Urinary bladder (tissue), 4 donors: ENCODE results near the gene PISD. TPM values are rescaled to one million over a fixed set of nuclear protein-coding genes. Genes with fewer than 3 reads are reported as not detected.
A peak's percentile ranks its signal among the peaks of the same experiment; 100 is the strongest.

Source experiments
- DNase-seq: peaks from one replicate; pipeline ENCODE4 v3.0.0-alpha.2; 2015; ENCODE audit errors: extremely low spot score
- H3K27ac ChIP-seq: one replicate; pipeline ENCODE4 v1.5.1; 2013; ENCODE audit warnings: low read depth, mild to moderate bottlenecking, moderate library complexity
- H3K36me3 ChIP-seq: one replicate; pipeline ENCODE4 v1.6.1; 2013; ENCODE audit warnings: mild to moderate bottlenecking, moderate library complexity; ENCODE audit not compliant: insufficient read depth
- H3K4me1 ChIP-seq: one replicate; pipeline ENCODE4 v1.6.1; 2013; ENCODE audit warnings: mild to moderate bottlenecking, moderate library complexity; ENCODE audit not compliant: insufficient read depth
- H3K4me3 ChIP-seq: one replicate; pipeline ENCODE4 v1.5.1; 2013; ENCODE audit warnings: low read depth, low read length
- WGBS: extraction: QIAGEN DNeasy Blood & Tissue Kit; methylation state at CpG from one replicate; pipeline ENCODE4 v1.1.7; 2013; 5-methylcytosine and 5-hydroxymethylcytosine counted together
- polyA plus RNA-seq: library from polyadenylated mRNA; stranded (reverse); fragments of 200-250 nt; gene quantifications from one replicate; pipeline ENCODE4 v1.2.3, GENCODE V29; 2013
- total RNA-seq: library from RNA; depleted of rRNA; stranded (reverse); fragments of >200 nt; gene quantifications from one replicate; pipeline ENCODE4 v1.2.3, GENCODE V29; 2014
- donor health status: healthy with polysubstance abuse.
- donor health status: healthy.

The PISD gene
- total and polyA plus RNA-seq, 2 donors = 20.1 to 22.6 TPM

DNA sequence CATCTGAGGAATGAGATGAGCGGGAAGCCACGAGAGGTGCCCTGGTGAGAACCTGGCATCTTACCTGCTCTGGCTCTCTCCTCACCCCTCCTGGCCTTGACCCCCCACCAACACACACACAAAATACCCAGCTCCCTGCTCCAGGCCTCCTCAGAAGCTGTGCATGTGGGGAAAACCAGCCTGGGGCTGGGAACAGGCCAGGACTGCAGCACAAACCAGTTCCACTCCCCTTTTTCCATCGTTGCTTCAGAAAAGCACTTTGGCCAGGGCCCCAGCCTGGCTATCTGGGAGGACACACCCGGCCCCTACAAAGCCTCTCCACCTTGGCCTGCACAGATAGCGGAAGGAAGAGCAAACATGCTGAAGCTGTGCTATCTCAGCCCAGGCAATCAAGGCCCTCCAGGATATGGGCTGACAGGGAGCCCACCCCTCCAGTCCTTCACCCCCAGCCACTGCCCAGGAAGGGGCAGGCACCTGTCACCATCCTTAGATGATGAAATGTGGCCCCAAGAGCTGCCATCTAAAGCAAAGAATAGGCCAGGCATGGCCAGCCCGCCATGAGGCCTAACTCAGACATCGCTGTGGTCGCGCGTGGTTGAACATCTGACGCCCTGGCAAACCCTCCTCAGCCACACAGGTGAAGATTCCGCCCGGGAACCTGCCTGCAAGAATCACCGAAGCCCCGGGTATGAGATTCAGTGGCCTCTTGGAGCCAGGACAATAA is 35.4 kb downstream of the PISD start:
- Histone ChIP-seq H3K4me1 (peaks cover 2% of the 10 kb centered on the region), H3K4me3 (no peak overlapping the region), H3K27ac (no peak overlapping the region), H3K36me3 (no peaks in the 10 kb centered on the region)
- WGBS = 78% methylated on average over 15 of the region's 15 CpGs
- DNase-seq = no peak

DNA sequence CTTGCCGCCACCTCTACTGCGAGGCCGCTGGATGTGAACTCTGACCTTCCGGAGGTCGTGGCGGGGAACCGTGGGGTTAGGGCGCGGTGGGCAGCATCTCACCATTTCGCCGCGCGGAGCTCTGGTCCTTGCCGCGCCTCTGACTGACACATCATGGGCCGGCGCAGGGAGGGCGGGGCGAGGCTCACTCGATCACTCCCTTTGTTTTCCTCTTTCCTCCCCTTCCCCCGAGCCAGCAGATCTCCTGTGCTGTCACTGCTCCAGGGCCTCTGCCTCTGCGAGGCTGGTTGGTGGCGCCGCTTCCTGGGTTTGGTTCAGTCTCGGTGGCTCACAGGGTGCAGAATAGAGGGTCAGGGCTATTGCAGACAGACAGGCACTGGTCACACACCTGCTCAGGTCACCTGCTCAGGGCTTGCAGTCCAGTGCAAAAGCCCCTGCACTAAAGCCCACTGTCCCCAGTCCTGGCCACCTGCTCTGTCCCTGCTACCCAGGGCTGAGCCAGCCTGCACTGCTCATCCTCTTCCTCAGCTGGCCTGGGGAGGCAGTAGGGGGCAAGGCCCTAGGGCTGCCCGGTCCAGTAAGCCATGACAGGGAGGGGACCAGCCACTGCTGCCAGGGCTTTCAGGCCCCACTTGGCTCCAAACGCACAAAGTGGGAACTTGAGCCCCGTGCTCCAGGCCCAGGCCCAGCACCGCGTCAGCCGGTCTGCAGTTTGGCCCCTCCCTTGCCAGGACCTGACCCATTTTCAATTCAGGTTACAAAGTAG is 36.2 kb downstream of the PISD start:
- no peak overlapping the region for H3K27ac ChIP-seq
- DNase-seq = peak; percentile 52
- H3K4me3 ChIP-seq = no peak overlapping the region
- no peaks in the 10 kb centered on the region for H3K36me3 ChIP-seq
- H3K4me1 ChIP-seq = peaks cover 2% of the 10 kb centered on the region
- WGBS = 31% methylated on average over 31 of the region's 31 CpGs

DNA sequence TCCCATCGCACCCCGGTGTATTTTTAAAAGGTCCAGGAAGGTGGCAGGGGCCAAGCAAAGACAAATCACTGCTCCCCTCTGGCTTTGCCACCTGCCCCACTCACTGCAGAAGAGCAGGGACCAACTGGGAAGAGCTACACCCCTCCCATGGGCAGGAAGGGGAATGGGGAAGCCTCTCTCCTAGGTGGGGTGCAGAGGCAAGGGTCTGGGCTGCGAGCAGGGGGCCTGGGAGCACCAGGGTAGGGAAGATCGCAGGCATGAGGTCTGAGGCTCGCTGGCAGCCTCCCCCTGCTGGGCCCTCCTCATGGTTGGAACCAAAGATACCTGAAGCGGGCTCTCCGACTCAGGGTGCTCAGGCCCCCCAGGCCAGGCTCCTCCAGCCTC is 36.8 kb downstream of the PISD start:
- 87% methylated on average over 7 of the region's 7 CpGs for WGBS
- Histone ChIP-seq H3K27ac (no peak overlapping the region), H3K36me3 (no peaks in the 10 kb centered on the region), H3K4me3 (no peak overlapping the region), H3K4me1 (peaks cover 2% of the 10 kb centered on the region)
- DNase-seq = no peak

DNA sequence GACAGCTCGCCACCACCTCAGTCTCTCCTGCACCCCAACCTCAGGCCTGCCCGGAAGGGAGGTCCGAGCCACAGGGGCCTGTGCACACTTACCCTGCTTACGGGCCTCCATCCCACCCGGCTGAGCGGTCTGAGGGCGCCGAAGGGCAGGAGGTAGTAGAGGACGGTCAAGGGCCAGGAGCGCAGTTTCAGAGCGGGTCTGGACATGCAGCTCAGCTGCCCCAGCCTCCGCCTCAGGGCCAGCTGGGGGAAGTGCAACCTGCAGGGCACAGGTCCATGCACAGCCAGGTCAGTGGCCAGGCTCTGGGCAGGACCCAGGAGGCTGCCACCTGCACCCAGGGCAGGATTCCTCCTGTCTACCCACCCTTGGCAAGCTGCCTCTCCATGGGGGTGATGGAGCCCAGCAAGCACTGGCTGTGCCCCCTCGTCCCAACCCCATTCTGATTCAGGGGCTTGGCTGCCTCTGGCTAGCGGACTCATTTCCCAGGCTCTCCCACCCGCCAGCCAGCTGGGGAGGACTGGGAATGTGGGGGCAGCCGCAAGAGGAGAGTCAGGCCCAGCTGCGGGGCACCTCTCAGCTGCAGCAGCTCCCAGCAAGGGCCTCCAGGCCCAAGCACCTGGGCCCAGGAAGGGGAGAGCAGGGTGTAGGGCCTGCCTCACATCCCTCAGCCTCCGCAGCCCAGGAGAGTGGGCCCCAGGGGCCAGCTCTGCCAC is 38.3 kb downstream of the PISD start:
- no peak for DNase-seq
- Histone ChIP-seq H3K4me3 (no peak overlapping the region), H3K4me1 (no peaks in the 10 kb centered on the region), H3K27ac (no peak overlapping the region), H3K36me3 (no peaks in the 10 kb centered on the region)
- 92% methylated on average over 18 of the region's 18 CpGs for WGBS

DNA sequence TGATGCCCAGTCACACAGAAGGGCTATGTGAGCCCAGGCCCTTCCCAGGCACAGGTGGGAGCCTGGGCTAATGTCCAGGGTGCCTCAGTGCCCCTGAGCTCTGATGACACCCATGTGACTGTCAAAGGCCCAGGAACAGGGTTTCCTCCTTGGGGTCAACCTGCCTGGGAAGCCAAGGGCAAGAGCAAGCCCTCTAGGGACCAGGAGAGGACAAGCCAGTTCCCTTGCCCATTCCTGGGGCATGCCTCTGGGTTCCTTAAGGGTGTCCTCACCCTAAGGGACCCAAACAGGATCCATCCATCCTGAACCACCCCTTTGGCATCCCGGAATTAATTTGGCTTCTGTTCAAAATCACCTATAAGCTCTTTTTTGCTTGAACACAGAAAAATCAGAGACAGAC is 39.0 kb downstream of the PISD start:
- Histone ChIP-seq H3K4me3 (no peak overlapping the region), H3K4me1 (no peaks in the 10 kb centered on the region), H3K36me3 (no peaks in the 10 kb centered on the region), H3K27ac (no peak overlapping the region)
- DNase-seq = no peak
- 98% methylated on average over 1 of the region's 1 CpG for WGBS

DNA sequence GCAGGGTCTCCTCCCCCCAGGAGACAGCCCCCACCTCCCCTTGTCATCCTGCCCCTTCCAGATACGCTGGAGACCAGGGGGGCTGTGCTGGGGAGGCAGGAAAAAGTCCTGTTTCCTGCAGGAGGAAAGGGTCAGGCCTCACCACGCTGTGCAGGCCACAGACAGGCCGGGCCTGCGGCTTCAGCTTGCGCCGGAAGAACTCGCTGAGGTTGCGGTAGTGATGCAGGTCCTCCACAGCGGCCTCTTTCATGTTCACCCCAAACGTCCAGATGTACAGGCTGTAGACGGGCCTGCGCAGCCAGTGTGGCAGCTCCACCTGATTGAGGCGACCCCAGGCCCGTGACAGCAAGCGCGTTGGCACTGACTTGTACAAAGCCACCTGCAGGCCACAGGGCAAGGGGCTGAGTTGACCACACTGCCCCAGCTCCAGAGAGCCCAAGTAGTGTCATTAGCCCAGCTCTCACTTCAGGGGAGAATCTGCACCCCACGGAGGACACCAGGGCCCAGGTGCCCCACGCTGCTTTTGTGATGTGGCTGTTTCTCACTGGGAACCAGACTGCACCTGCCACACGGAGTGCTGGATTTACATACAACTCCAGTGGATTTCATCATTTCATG is 40.4 kb downstream of the PISD start:
- H3K4me1 ChIP-seq = no peaks in the 10 kb centered on the region
- WGBS = 89% methylated on average over 19 of the region's 19 CpGs
- H3K4me3 ChIP-seq = no peak overlapping the region
- H3K36me3 ChIP-seq = no peaks in the 10 kb centered on the region
- no peak for DNase-seq
- H3K27ac ChIP-seq = no peak overlapping the region

DNA sequence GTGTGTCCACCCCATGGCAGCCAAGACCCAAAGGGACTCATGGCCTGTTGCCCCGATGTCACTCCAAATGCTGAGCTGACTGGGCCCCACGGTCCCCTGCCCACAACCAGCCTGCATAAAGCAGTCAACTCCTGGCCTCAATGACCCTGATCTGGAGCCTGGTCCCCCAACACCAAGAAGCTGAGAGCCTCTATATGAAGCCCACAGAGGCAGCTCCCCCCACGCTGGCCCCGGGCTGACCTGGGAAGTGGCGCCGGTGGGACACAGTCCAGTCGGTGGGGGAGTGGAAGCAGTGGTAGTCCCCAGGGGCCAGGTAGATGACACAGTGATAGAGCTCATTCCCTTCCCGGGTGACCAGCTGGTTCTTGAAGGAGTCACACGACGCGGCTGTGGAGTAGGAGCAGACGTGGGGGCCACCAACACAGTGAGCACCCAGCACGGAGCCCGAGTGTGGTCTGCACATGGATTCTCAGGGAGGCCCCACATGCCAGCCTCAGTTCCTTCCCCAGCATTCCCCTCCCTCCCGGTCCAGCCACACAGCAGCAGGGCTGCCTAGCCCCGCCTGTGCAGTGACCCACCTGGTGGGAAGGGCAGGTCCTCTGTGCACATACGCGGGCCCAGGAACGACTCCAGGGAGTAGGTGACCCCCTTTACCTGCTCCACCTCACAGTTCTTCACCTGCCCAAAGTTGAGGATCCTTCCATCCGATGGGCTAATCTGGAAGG is 41.1 kb downstream of the PISD start:
- Histone ChIP-seq H3K36me3 (no peaks in the 10 kb centered on the region), H3K27ac (no peak overlapping the region), H3K4me3 (no peak overlapping the region), H3K4me1 (no peaks in the 10 kb centered on the region)
- 85% methylated on average over 20 of the region's 20 CpGs for WGBS
- no peak for DNase-seq

DNA sequence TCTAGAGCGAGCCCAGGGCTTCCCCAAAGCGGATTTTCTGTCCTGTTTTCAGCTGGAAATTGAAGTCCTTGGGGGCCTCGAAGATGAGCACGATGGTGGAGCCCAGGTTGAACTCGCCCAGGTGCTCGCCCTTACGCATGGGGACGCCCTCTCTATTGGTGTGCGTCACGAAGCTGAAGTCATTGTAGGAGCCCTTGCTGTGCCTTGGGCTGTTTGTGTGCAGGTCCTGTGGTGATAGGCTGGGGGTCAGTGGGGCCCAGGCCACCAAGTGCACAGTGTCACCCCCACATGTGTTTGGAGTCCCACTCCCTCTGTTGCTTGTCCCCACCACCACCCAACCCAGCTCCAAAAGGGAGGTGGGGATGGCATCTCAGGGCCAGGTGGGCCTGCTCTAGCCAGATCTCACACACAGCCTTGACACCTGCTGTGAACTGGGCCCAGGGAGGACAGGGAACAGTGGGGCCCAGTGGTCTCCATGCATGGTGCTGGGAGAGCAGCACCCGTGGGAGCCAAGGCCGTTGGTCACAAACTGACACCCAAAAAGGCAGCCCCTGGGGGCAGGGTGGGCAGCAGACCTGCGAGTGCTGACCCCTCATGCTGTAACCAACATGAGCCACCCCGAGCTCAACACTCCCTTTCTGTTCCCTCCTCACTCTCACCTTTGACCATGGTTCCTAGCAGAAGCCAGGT is 42.3 kb downstream of the PISD start:
- H3K4me1 ChIP-seq = no peaks in the 10 kb centered on the region
- H3K36me3 ChIP-seq = no peaks in the 10 kb centered on the region
- H3K27ac ChIP-seq = no peak overlapping the region
- WGBS = 92% methylated on average over 14 of the region's 14 CpGs
- no peak overlapping the region for H3K4me3 ChIP-seq
- no peak for DNase-seq

DNA sequence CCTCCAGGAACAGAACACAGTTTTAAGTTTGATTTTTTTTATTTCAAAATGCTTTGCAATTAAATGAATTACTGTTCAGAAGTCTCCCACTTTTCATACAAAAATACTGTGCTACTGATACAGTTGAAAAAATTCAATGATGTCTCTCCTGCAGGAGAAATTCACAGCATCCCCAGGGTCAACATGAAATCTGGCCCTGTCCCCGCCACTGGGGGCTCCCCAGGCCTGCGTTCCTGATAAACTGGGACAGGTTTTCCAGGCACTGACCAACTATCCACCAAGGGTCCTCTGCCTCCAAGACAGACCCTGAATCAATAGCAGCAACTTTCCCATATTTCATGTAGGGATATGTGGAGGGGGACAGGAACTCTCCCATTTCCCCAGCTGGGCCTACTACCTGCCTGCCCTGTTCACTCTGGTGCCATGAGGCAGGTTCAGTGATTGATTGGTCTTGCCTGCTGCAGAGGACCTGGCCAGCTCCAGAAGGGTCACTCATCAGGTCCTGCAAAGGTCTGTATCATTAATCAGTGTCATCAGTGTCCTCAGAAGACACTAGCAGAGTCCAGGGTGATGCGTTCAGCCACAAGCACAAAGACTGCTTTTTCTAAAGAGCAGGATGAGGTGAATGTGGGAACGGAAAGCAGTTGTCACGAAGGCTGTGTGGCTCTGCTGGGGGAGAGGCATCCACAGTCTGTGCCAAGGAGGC is 43.4 kb downstream of the PISD start:
- DNase-seq = no peak
- Histone ChIP-seq H3K36me3 (no peaks in the 10 kb centered on the region), H3K4me1 (no peaks in the 10 kb centered on the region), H3K4me3 (no peak overlapping the region), H3K27ac (no peak overlapping the region)
- 83% methylated on average over 5 of the region's 5 CpGs for WGBS

DNA sequence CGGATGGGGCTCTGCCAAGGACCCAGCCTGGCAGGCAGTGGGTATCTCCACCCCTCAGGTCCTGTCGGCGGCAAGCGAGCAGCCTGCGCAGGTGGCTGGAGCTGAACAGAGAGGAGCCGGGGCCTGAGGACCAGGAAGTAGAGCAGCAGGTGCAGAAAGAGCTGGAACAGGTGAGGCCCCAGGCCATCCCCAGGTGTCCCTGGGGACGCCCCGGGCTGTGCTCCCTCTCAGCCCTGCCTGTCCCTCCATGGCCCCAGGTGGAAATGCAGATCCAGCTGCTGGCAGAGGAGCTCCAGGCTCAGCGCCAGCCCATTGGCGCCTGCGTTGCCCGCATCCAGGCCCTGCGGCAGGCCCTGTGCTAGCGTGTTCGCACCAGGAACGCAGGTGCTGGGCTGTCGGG is 44.0 kb downstream of the PISD start:
- Histone ChIP-seq H3K4me3 (no peak overlapping the region), H3K36me3 (no peaks in the 10 kb centered on the region), H3K4me1 (no peaks in the 10 kb centered on the region), H3K27ac (no peak overlapping the region)
- WGBS = 90% methylated on average over 17 of the region's 17 CpGs
- no peak for DNase-seq

DNA sequence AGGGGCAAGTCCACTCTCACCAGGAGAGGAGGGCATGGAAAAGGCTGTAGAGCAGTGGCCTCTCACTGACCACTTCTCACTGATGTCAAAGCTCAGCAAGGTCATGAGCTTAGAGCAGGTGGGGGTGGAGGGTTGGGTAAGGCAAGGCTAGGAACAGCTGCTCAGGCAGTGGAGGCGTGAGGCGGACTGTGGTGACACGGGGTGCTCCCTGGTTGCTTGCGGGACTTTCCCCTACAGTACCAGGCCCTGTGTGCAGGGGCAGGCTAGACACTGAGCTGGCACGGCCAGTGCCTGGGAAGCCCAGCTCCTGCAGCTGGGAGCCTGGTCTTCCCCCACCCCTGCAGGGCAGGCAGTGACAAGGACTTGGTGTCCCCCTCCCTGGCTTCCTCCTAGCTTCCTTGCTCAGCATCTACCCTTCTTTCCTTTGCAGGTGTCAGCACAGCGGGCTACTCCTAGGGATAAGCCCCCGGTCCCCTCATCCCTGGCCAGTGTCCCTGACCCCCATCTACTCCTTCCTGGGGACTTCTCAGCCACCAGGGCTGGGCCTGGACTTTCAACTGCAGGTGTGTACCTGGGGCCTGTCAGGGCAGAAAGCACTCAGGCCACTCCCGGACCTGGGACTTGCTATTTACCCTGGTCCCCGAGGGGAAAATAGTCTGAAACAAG is 45.6 kb downstream of the PISD start:
- 82% methylated on average over 9 of the region's 9 CpGs for WGBS
- no peaks in the 10 kb centered on the region for H3K36me3 ChIP-seq
- no peak overlapping the region for H3K4me3 ChIP-seq
- H3K27ac ChIP-seq = no peak overlapping the region
- H3K4me1 ChIP-seq = no peaks in the 10 kb centered on the region
- no peak for DNase-seq

DNA sequence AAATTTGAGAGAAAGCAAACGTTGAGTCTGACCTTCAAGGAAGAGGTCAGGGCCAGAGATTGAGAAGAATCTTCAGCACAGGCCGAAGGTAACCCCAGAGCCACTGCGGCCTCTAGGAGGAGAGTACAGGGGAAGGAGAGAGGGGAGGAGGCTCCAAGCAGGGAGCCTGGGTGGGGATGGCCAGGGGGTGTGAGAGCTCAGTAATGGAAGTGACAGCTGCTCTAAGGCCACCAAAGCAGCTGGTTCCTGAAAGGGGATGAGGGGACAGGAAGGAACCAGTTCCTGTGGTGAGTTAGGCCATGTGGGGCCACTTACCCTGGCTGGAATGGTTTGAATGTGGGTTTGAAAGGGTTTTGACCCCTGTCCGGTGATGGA is 46.1 kb downstream of the PISD start:
- WGBS = 62% methylated on average over 4 of the region's 4 CpGs
- Histone ChIP-seq H3K4me1 (no peaks in the 10 kb centered on the region), H3K27ac (no peak overlapping the region), H3K36me3 (no peaks in the 10 kb centered on the region), H3K4me3 (no peak overlapping the region)
- no peak for DNase-seq
